Breast epithelium (tissue), 3 donors: Measurements from ENCODE around the gene MRPS23.

Experiments
- CTCF ChIP-seq, 3 donors: fragments of 450-650 bp; IDR thresholded peaks; one replicate each; pipeline ENCODE4 v1.5.1; 2016 to 2017; ENCODE audit warnings: antibody characterized with exemption in 3 of 3, mild to moderate bottlenecking in 3 of 3, moderate library complexity in 3 of 3
- POLR2A ChIP-seq: fragments of 450-650 bp; IDR thresholded peaks from one replicate; pipeline ENCODE4 v1.6.1; 2016; ENCODE audit warnings: antibody characterized with exemption, mild to moderate bottlenecking, moderate library complexity
- POLR2AphosphoS5 ChIP-seq, 3 donors: sonication (generic); formaldehyde crosslinking; IDR thresholded peaks; one replicate each; pipeline ENCODE4 v1.6.1; 2017; ENCODE audit warnings: antibody characterized with exemption in 3 of 3

- TF ChIP-seq CTCF (IDR thresholded peaks at IDR 0.05), result no peak
- no peak for TF ChIP-seq POLR2A
- TF ChIP-seq POLR2AphosphoS5 (IDR thresholded peaks at IDR 0.05), result no peak
Observed at GRCh38 chr17:57868910-57869616, 19.2 kb upstream of the MRPS23 start.
